K562 (cell line): ENCODE results near the gene CTNNB1. TPM values are rescaled to one million over a fixed set of nuclear protein-coding genes. Genes with fewer than 3 reads are reported as not detected.

Experiments used
- ADNP ChIP-seq: fragments of 200-800 bp; sonication (Bioruptor generic); IDR thresholded peaks from 2 replicates; pipeline ENCODE4 v1.6.1; 2016; ENCODE audit warnings: missing genetic modification characterization, missing compliant biosample characterization
- AFF4 ChIP-seq: sonication (generic); formaldehyde crosslinking; IDR thresholded peaks from 2 replicates; pipeline ENCODE4 v1.8.0; 2023; ENCODE audit warnings: mild to moderate bottlenecking, missing genetic modification reagents
- ATF7 ChIP-seq: fragments of 450-650 bp; IDR thresholded peaks from 2 replicates; pipeline ENCODE4 v1.7.1; 2014; ENCODE audit warnings: mild to moderate bottlenecking, moderate library complexity
- E2F6 ChIP-seq, 2 experiments: IDR thresholded peaks; 2 replicates each; pipeline ENCODE4 v1.6.1; 2011; ENCODE audit warnings: borderline replicate concordance in 1 of 2, control low read depth in 1 of 2, low read depth in 1 of 2, low read length in 1 of 2, mild to moderate bottlenecking in 1 of 2, mixed read lengths in 1 of 2, moderate library complexity in 1 of 2; ENCODE audit not compliant: insufficient read depth in 1 of 2, insufficient read length in 1 of 2, poor library complexity in 1 of 2, severe bottlenecking in 1 of 2; ENCODE audit errors: extremely low read depth in 1 of 2
- EP300 ChIP-seq: IDR thresholded peaks from 2 replicates; pipeline ENCODE4 v1.6.1; 2012; ENCODE audit warnings: low read length, improper control_type of control experiment
- FOXO4 ChIP-seq: fragments of 450-650 bp; formaldehyde crosslinking; IDR thresholded peaks from 2 replicates; pipeline ENCODE4 v1.4.0; 2020; ENCODE audit warnings: mild to moderate bottlenecking, moderate library complexity
- GATAD2A ChIP-seq: fragments of 450-650 bp; IDR thresholded peaks from 2 replicates; pipeline ENCODE4 v1.6.1; 2017
- HEY1 ChIP-seq: fragments of 250-450 bp; sonication (Bioruptor Pico); IDR thresholded peaks from 2 replicates; pipeline ENCODE4 v1.5.0; 2020; ENCODE audit warnings: mild to moderate bottlenecking, moderate library complexity, borderline replicate concordance
- HOMEZ ChIP-seq: fragments of 250-450 bp; sonication (Bioruptor Pico); IDR thresholded peaks from 2 replicates; pipeline ENCODE4 v1.4.0; 2020; ENCODE audit warnings: mild to moderate bottlenecking, moderate library complexity
- PBX2 ChIP-seq, 2 experiments: IDR thresholded peaks in 1 of 2; conservative IDR thresholded peaks in 1 of 2; 2 replicates each; pipeline ENCODE4 v1.6.1; 2016; ENCODE audit warnings: low read depth in 2 of 2, mild to moderate bottlenecking in 1 of 2, missing compliant biosample characterization in 1 of 2, missing genetic modification characterization in 1 of 2, moderate library complexity in 1 of 2
- STAT5A ChIP-seq: IDR thresholded peaks from 2 replicates; pipeline ENCODE4 v1.6.1; 2012; ENCODE audit warnings: low read length, inconsistent platforms, borderline replicate concordance
- TSC22D4 ChIP-seq: fragments of 450-650 bp; IDR thresholded peaks from 2 replicates; pipeline ENCODE4 v1.6.1; 2016; ENCODE audit warnings: missing genetic modification characterization, missing biosample characterization, control low read depth
- U2AF2 ChIP-seq: fragments of 200-400 bp; formaldehyde crosslinking; optimal IDR thresholded peaks from 2 replicates; pipeline ENCODE3; 2017; ENCODE audit warnings: low read depth, mild to moderate bottlenecking, low read length
- ZNF324 ChIP-seq: fragments of 250-450 bp; sonication (Bioruptor Pico); IDR thresholded peaks from 2 replicates; pipeline ENCODE4 v1.4.0; 2020; ENCODE audit warnings: mild to moderate bottlenecking
- ZNF41 ChIP-seq: fragments of 250-450 bp; sonication (Bioruptor Pico); conservative IDR thresholded peaks from 2 replicates; pipeline ENCODE4 v1.4.0; 2020; ENCODE audit warnings: mild to moderate bottlenecking
- ZNF57 ChIP-seq: fragments of 450-650 bp; formaldehyde crosslinking; IDR thresholded peaks from 2 replicates; pipeline ENCODE4 v1.4.0; 2020; ENCODE audit warnings: mild to moderate bottlenecking, moderate library complexity
- ZNF586 ChIP-seq: fragments of 450-650 bp; formaldehyde crosslinking; conservative IDR thresholded peaks from 2 replicates; pipeline ENCODE4 v1.4.0; 2020; ENCODE audit warnings: mild to moderate bottlenecking, moderate library complexity
- polyA plus RNA-seq, 8 experiments: library from polyadenylated mRNA; depleted of rRNA in 4 of 8; stranded (reverse) in 5 of 8; unstranded in 3 of 8; fragments of >200 nt; fragmentation: Nextera tagmentation in 2 of 8; fragmentation: Illumina TruSeq in 1 of 8; extraction: Ambion mirVana in 2 of 8; extraction: Trizol in 1 of 8; gene quantifications; 2 replicates each; pipeline versions ENCODE4 v1.2.1 to v1.2.3, GENCODE V29; 2011 to 2014; ENCODE audit warnings: inconsistent platforms in 1 of 8, missing spikeins in 1 of 8
- total RNA-seq, 7 experiments: library from RNA; depleted of rRNA in 6 of 7; stranded (reverse); fragments of >200 nt in 6 of 7; fragmentation: Illumina TruSeq in 2 of 7; extraction: Trizol in 2 of 7; gene quantifications; 2 replicates each; pipeline versions ENCODE4 v1.2.1 to v1.2.3, GENCODE V29; 2011 to 2021; ENCODE audit warnings: low replicate concordance in 1 of 7

CTNNB1 gene
- total and polyA plus RNA-seq, 9 of the 15 experiments (the other 6 are each of a cell fraction or from before 2014, with no cell fraction given) = 44.3 to 193 (median 154) TPM

- TF ChIP-seq FOXO4 (CRISPR knock-in tag) (no peak), STAT5A (peak; percentile 41; the same call in 1 of the 2 replicates), ZNF586 (CRISPR knock-in tag) (no peak), ATF7 (peak; percentile 89), PBX2 (CRISPR knock-in tag; IDR thresholded peaks at IDR 0.05; ENCODE audit: low read depth) (no peak), PBX2 (tag; conservative IDR thresholded peaks at IDR 0.05; ENCODE audit: low read depth) (no peak), ADNP (tag) (no peak), U2AF2 (no peak), ZNF324 (no peak), ZNF41 (CRISPR knock-in tag) (no peak), E2F6 (IDR thresholded peaks at IDR 0.05; ENCODE audit: borderline replicate concordance in 1 of 2, extremely low read depth in 1 of 2, insufficient read depth in 1 of 2, insufficient read length in 1 of 2, low read depth in 1 of 2, low read length in 1 of 2, poor library complexity in 1 of 2, severe bottlenecking in 1 of 2) (no peak), EP300 (peak; percentile 88), HEY1 (no peak), GATAD2A (no peak), AFF4 (CRISPR knock-in tag) (no peak), HOMEZ (CRISPR knock-in tag) (no peak), TSC22D4 (tag) (no peak), ZNF57 (CRISPR knock-in tag) (no peak)
Observed at GRCh38 chr3:41267975-41268640, 68.8 kb downstream of the CTNNB1 start (continued).
